ENCODE results near the gene CDK12.
A peak's percentile ranks its signal among the peaks of the same experiment; 100 is the strongest.
"Not testable (repeated sequence)": the region's sequence is repeated elsewhere in the genome, so short reads cannot be mapped to it uniquely, and the experiment has no call there.

The CDK12 gene

DNA sequence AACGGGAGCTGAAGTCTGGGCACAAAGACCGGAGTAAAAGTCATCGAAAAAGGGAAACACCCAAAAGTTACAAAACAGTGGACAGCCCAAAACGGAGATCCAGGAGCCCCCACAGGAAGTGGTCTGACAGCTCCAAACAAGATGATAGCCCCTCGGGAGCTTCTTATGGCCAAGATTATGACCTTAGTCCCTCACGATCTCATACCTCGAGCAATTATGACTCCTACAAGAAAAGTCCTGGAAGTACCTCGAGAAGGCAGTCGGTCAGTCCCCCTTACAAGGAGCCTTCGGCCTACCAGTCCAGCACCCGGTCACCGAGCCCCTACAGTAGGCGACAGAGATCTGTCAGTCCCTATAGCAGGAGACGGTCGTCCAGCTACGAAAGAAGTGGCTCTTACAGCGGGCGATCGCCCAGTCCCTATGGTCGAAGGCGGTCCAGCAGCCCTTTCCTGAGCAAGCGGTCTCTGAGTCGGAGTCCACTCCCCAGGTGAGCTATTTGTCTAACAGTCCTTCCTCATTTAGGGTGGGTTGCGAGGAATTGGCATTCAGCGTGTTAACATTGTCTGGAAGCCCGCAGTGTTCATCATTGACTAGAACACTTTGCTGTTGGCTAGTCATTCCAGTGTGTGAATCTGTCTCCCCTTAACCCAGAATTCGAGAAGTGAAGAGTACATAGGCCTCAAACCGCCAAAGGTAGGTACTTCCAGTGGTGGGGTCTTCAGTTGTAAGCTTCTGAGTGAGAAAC, 1.5 kb downstream of the CDK12 start:
- no peaks in the 10 kb centered on the region for H3K27me3 ChIP-seq (ENCODE audit: insufficient read depth, low read length, poor library complexity, severe bottlenecking)
- peaks cover 28% of the 10 kb centered on the region for H3K4me1 ChIP-seq (ENCODE audit: insufficient read depth, low read length, poor library complexity, severe bottlenecking)
- peaks cover 3% of the 10 kb centered on the region; the same call in 1 of the 2 replicates for H3F3A ChIP-seq (ENCODE audit: low read depth)
- peaks cover 55% of the 10 kb centered on the region for H4K20me1 ChIP-seq (ENCODE audit: insufficient read depth, low read length, poor library complexity, severe bottlenecking)
- H2AFZ ChIP-seq (ENCODE audit: low read length), result no peak overlapping the region
- peaks cover 65% of the 10 kb centered on the region for H3K79me2 ChIP-seq (ENCODE audit: insufficient read depth, low read length)
- H3K4me2 ChIP-seq (ENCODE audit: low read depth, low read length, poor library complexity, severe bottlenecking), result peak overlapping the region; percentile 97
- TF ChIP-seq EZH2phosphoT487 (IDR thresholded peaks at IDR 0.05; ENCODE audit: borderline replicate concordance), result no peak
- TF ChIP-seq, protein P1, sequence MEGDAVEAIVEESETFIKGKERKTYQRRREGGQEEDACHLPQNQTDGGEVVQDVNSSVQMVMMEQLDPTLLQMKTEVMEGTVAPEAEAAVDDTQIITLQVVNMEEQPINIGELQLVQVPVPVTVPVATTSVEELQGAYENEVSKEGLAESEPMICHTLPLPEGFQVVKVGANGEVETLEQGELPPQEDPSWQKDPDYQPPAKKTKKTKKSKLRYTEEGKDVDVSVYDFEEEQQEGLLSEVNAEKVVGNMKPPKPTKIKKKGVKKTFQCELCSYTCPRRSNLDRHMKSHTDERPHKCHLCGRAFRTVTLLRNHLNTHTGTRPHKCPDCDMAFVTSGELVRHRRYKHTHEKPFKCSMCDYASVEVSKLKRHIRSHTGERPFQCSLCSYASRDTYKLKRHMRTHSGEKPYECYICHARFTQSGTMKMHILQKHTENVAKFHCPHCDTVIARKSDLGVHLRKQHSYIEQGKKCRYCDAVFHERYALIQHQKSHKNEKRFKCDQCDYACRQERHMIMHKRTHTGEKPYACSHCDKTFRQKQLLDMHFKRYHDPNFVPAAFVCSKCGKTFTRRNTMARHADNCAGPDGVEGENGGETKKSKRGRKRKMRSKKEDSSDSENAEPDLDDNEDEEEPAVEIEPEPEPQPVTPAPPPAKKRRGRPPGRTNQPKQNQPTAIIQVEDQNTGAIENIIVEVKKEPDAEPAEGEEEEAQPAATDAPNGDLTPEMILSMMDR (conservative IDR thresholded peaks at IDR 0.05; ENCODE audit: low read length), result no peak
- H3K9me2 ChIP-seq (replicated peaks; ENCODE audit: low read depth, low read length), result no peaks in the 10 kb centered on the region
- H3K9me3 ChIP-seq (ENCODE audit: insufficient read depth, low read depth, low read length), result no peaks in the 10 kb centered on the region
- H3K9ac ChIP-seq (ENCODE audit: low read depth, low read length, poor library complexity, severe bottlenecking), result peak overlapping the region; percentile 96
- H3K4me3 ChIP-seq (ENCODE audit: low read length, poor library complexity, severe bottlenecking), result peak overlapping the region; percentile 95
- H3K36me3 ChIP-seq (ENCODE audit: insufficient read depth, low read length), result no peaks in the 10 kb centered on the region

DNA sequence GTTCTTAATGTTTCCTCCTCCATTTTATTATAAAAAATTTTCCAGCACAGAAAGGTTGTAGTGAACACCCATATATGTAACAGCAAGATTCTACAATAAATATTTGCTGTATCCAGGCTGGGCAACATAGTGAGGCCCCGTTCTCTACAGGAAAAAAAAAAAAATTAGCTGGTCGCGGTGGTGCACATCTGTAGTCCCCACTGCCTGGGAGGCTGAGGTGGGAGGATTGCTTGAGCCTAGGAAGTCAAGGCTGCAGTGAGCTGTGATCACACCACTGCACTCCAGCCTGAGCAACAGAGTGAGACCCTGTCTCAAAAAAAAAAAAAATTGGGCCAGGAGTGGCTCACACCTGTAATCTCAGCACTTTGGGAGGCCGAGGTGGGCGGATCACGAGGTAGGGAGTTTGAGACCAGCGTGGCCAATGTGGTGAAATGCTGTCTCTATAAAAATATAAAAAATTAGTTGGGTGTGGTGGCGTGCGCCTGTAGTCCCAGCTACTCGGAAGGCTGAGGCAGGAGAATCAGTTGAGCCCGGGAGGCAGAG, 3.4 kb downstream of the CDK12 start:
- peak overlapping the region; percentile 97 for H3K4me2 ChIP-seq (ENCODE audit: low read depth, low read length, poor library complexity, severe bottlenecking)
- H3K4me3 ChIP-seq (ENCODE audit: low read length, poor library complexity, severe bottlenecking), result peak overlapping the region; percentile 95
- H2AFZ ChIP-seq (ENCODE audit: low read length); H3F3A ChIP-seq (ENCODE audit: low read depth); H3K9me2 ChIP-seq (replicated peaks; ENCODE audit: low read depth, low read length); H3K27me3 ChIP-seq (ENCODE audit: insufficient read depth, low read length, poor library complexity, severe bottlenecking); H3K36me3 ChIP-seq (ENCODE audit: insufficient read depth, low read length); H3K9me3 ChIP-seq (ENCODE audit: insufficient read depth, low read depth, low read length): not testable (repeated sequence)
- peak overlapping the region; percentile 96 for H3K9ac ChIP-seq (ENCODE audit: low read depth, low read length, poor library complexity, severe bottlenecking)
- H3K79me2 ChIP-seq (ENCODE audit: insufficient read depth, low read length), result peaks cover 82% of the 10 kb centered on the region
- peaks cover 68% of the 10 kb centered on the region for H4K20me1 ChIP-seq (ENCODE audit: insufficient read depth, low read length, poor library complexity, severe bottlenecking)
- H3K4me1 ChIP-seq (ENCODE audit: insufficient read depth, low read length, poor library complexity, severe bottlenecking), result peaks cover 28% of the 10 kb centered on the region

DNA sequence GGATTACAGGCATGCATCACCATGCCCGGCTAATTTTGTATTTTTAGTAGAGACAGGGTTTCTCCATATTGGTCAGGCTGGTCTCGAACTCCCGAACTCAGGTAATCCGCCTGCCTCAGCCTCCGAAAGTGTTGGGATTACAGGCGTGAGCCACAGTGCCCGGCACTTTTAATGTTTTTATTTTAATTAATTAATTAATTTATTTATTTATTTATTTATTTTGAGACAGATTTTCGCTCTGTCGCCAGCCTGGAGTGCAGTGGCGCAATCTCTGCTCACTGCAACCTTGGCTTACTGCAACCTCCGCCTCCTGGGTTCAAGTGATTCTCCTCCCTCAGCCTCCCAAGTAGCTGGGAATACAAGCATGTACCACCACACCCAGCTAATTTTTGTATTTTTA, 7.3 kb downstream of the CDK12 start:
- H2AFZ ChIP-seq (ENCODE audit: low read length); H3K9me2 ChIP-seq (replicated peaks; ENCODE audit: low read depth, low read length); H3K9ac ChIP-seq (ENCODE audit: low read depth, low read length, poor library complexity, severe bottlenecking); H3K27me3 ChIP-seq (ENCODE audit: insufficient read depth, low read length, poor library complexity, severe bottlenecking); H3K9me3 ChIP-seq (ENCODE audit: insufficient read depth, low read depth, low read length); H3F3A ChIP-seq (ENCODE audit: low read depth): not testable (repeated sequence)
- H3K4me2 ChIP-seq (ENCODE audit: low read depth, low read length, poor library complexity, severe bottlenecking), result peak overlapping the region; percentile 43
- peak overlapping the region; percentile 34 for H3K4me3 ChIP-seq (ENCODE audit: low read length, poor library complexity, severe bottlenecking)
- peaks cover 91% of the 10 kb centered on the region for H3K79me2 ChIP-seq (ENCODE audit: insufficient read depth, low read length)
- H3K36me3 ChIP-seq (ENCODE audit: insufficient read depth, low read length), result peaks cover 29% of the 10 kb centered on the region; the same call in 1 of the 2 replicates
- peaks cover 65% of the 10 kb centered on the region for H4K20me1 ChIP-seq (ENCODE audit: insufficient read depth, low read length, poor library complexity, severe bottlenecking)
- H3K4me1 ChIP-seq (ENCODE audit: insufficient read depth, low read length, poor library complexity, severe bottlenecking), result peaks cover 22% of the 10 kb centered on the region

DNA sequence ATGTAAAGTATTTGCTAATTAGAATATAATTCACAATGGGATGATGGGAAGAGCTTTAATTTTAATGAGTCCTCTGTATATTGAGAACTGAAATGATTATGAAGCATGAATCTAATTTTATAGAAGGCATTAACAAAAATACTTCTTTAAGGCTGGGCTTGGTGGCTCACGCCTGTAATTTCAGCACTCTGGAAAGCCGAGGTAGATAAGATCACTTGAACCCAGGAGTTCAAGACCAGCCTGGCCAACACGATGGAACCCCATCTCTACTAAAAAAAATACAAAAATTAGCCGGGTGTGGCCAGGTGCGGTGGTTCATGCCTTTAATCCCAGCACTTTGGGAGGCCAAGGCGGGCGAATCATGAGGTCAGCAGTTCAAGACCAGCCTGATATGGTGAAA, 12.0 kb downstream of the CDK12 start:
- Histone ChIP-seq H2AFZ (ENCODE audit: low read length) (no peak overlapping the region), H3K9ac (ENCODE audit: low read depth, low read length, poor library complexity, severe bottlenecking) (no peak overlapping the region), H3K79me2 (ENCODE audit: insufficient read depth, low read length) (peaks cover 49% of the 10 kb centered on the region), H3F3A (ENCODE audit: low read depth) (no peaks in the 10 kb centered on the region), H3K4me2 (ENCODE audit: low read depth, low read length, poor library complexity, severe bottlenecking) (no peak overlapping the region), H4K20me1 (ENCODE audit: insufficient read depth, low read length, poor library complexity, severe bottlenecking) (peaks cover 26% of the 10 kb centered on the region), H3K9me3 (ENCODE audit: insufficient read depth, low read depth, low read length) (no peaks in the 10 kb centered on the region), H3K36me3 (ENCODE audit: insufficient read depth, low read length) (peaks cover 41% of the 10 kb centered on the region; the same call in 1 of the 2 replicates), H3K9me2 (replicated peaks; ENCODE audit: low read depth, low read length) (no peaks in the 10 kb centered on the region), H3K4me3 (ENCODE audit: low read length, poor library complexity, severe bottlenecking) (no peak overlapping the region), H3K4me1 (ENCODE audit: insufficient read depth, low read length, poor library complexity, severe bottlenecking) (no peaks in the 10 kb centered on the region), H3K27me3 (ENCODE audit: insufficient read depth, low read length, poor library complexity, severe bottlenecking) (no peaks in the 10 kb centered on the region)
- TF ChIP-seq EZH2phosphoT487 (IDR thresholded peaks at IDR 0.05; ENCODE audit: borderline replicate concordance), result no peak
- TF ChIP-seq, protein P1 (conservative IDR thresholded peaks at IDR 0.05; ENCODE audit: low read length), result no peak

DNA sequence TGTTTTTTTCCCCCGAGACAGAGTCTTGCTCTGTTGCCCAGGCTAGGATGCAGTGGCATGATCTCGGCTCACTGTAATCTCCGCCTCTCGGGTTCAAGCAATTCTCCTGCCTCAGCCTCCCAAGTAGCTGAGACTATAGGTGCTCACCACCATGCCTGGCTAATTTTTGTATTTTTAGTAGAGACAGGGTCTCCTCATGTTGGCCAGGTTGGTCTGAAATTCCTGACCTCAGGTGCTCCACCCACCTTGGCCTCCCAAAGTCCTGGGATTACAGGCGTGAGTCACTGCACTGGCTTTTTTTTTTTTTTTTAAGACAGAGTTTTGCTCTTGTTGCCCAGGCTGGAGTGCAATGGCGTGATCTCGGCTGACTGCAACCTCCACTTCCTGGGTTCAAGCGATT, 18.3 kb downstream of the CDK12 start:
- H4K20me1 ChIP-seq (ENCODE audit: insufficient read depth, low read length, poor library complexity, severe bottlenecking); H3K9me2 ChIP-seq (replicated peaks; ENCODE audit: low read depth, low read length): not testable (repeated sequence)
- H3K36me3 ChIP-seq (ENCODE audit: insufficient read depth, low read length), result peaks cover 15% of the 10 kb centered on the region

More for the DNA sequence above, 18.3 kb downstream of the CDK12 start:
- not testable (repeated sequence) for H2AFZ ChIP-seq (ENCODE audit: low read length); H3F3A ChIP-seq (ENCODE audit: low read depth); H3K27me3 ChIP-seq (ENCODE audit: insufficient read depth, low read length, poor library complexity, severe bottlenecking); H3K4me1 ChIP-seq (ENCODE audit: insufficient read depth, low read length, poor library complexity, severe bottlenecking); H3K9me3 ChIP-seq (ENCODE audit: insufficient read depth, low read depth, low read length); H3K4me3 ChIP-seq (ENCODE audit: low read length, poor library complexity, severe bottlenecking); H3K9ac ChIP-seq (ENCODE audit: low read depth, low read length, poor library complexity, severe bottlenecking); H3K4me2 ChIP-seq (ENCODE audit: low read depth, low read length, poor library complexity, severe bottlenecking)
- peaks cover 16% of the 10 kb centered on the region; the same call in 1 of the 2 replicates for H3K79me2 ChIP-seq (ENCODE audit: insufficient read depth, low read length)
